ENCODE data around the gene AGBL4.

- TF ChIP-seq CTCF (IDR thresholded peaks at IDR 0.05) (no peak), POLR2A (IDR thresholded peaks at IDR 0.05) (no peak)
These were observed 860.7 kb downstream of the AGBL4 start for GRCh38 chr1:49163031-49163430.
